Muscle layer of duodenum (tissue), 2 donors: Measurements from ENCODE around the gene NDUFB8.

Experiments used
- H3K27ac ChIP-seq: one replicate; pipeline ENCODE4 v1.7.0; 2013; ENCODE audit warnings: mild to moderate bottlenecking, low read length
- H3K27me3 ChIP-seq: one replicate; pipeline ENCODE4 v1.7.0; 2013; ENCODE audit warnings: low read depth, mild to moderate bottlenecking, control low read depth, low read length
- H3K36me3 ChIP-seq, 2 donors: one replicate each; pipeline ENCODE4 v1.7.0; 2013; ENCODE audit warnings: low read length in 2 of 2, control low read depth in 1 of 2, mild to moderate bottlenecking in 1 of 2; ENCODE audit not compliant: insufficient read depth in 2 of 2, control insufficient read depth in 1 of 2
- H3K4me1 ChIP-seq, 2 donors: one replicate each; pipeline ENCODE4 v1.7.0; 2013; ENCODE audit warnings: low read length in 2 of 2, mild to moderate bottlenecking in 2 of 2, control low read depth in 1 of 2, moderate library complexity in 1 of 2; ENCODE audit not compliant: insufficient read depth in 2 of 2, control insufficient read depth in 1 of 2
- H3K4me3 ChIP-seq, 2 donors: one replicate each; pipeline ENCODE4 v1.7.0; 2013; ENCODE audit warnings: low read length in 2 of 2, low read depth in 1 of 2, mild to moderate bottlenecking in 1 of 2
- H3K9me3 ChIP-seq, 2 donors: one replicate each; pipeline ENCODE4 v1.7.0; 2013; ENCODE audit warnings: low read length in 2 of 2, control low read depth in 1 of 2, mild to moderate bottlenecking in 1 of 2; ENCODE audit not compliant: control insufficient read depth in 1 of 2
- donor health status: healthy.

NDUFB8 gene

DNA sequence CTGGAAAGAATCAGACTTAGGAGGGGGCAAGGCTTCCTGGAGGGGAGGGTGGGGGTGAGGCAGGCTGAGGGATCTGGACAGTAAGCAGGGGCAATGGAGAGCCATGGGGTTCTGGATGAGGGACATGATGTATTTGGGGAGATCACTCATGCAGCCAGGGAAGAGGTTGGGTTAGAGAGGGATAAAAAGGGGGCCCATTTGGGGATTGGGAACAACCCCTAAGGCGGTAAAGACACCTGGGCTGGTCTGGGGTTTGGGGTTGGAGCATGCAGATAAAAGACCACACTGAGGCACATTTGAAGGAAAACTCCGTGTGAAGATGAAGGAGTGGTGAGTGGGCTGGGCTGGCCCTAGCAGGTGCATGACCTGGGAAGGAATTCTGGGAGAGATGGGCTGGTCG, 36.9 kb upstream of the NDUFB8 start:
- Histone ChIP-seq H3K4me1 (peaks cover 0 to 12% of the 10 kb centered on the region in 2 donors), H3K27ac (no peak overlapping the region), H3K9me3 (no peaks in the 10 kb centered on the region), H3K4me3 (no peak overlapping the region), H3K36me3 (no peaks in the 10 kb centered on the region), H3K27me3 (peaks cover 31% of the 10 kb centered on the region)

DNA sequence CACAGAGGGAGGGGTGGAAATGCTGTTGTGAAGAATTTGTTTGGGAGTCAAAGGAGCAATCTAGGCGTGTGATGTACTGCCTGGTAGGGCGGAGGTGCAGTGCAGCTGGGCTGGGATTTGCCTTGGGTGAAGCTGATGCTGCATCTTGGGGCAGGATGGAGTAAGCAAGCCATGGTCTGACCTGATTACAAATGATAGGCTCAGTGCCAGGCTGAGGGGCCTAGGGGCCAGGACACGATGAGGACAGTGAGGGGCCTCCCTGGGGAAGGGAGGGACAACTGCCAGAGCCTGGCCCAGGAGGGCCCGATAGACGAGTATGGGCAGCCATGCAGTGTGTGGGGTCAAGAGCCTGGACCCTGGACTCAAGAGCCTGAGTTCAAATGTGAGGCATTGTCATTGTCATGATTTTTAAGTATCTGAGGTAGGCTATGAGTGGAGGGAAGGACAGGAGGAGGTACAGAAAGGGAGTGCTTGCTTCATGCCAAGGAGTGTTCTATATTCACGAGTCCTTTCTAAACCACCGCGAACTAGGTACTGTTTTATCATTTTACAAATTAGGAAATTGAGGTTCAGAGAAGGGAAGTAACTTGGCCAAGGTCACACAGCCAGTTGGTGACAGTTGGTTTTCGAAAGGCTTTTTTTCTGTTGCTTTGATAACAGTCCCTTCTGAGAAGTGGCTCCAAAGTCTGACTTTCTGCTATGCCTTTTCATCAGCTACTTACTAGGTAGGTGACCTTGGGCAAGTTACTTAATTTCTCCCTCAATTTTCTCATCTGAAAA, 35.7 kb upstream of the NDUFB8 start:
- H3K9me3 ChIP-seq: no peaks in the 10 kb centered on the region
- peaks cover 33% of the 10 kb centered on the region for H3K27me3 ChIP-seq
- H3K4me1 ChIP-seq: peaks cover 0 to 12% of the 10 kb centered on the region in 2 donors
- no peak overlapping the region for H3K4me3 ChIP-seq
- H3K27ac ChIP-seq: no peak overlapping the region
- peaks cover 0 to 2% of the 10 kb centered on the region in 2 donors for H3K36me3 ChIP-seq

DNA sequence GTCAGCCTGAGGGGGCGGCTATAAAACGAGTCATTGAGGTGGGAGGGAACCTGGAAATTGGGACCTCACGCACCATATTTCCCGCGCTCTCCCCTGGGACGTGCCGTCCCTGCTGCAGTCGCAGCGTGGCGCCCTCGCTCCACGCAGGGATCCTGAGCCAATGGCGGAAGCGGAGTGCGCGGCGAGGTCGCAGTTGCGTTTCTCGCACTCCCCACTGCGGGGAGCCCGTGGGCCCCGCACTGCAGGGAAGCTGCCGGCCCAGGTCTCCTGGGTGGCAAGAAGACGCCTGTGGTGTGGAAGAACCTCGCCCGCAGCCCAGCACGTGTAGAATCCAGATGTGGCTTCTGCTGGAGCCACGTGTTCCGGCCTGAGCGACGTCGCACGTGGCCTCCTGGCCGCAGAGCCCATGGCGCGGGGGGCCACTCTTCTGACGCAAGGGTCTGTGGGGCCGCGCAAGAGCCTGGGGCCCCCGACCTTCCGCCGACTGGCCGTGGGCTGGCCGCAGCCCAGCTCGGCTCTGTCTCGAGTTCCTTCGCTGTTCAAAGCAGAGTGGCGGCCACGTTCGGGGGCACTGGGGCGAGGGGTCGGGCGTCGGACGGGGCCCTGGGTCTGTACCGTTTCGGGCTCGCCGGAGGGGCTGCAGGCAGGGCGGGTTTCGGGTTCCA, 32.5 kb upstream of the NDUFB8 start:
- Histone ChIP-seq H3K36me3 (peaks cover 6 to 9% of the 10 kb centered on the region in 2 donors), H3K9me3 (no peaks in the 10 kb centered on the region), H3K27me3 (peaks cover 15% of the 10 kb centered on the region), H3K4me1 (peaks cover 0 to 12% of the 10 kb centered on the region in 2 donors), H3K4me3 (peak overlapping the region in 1 of 2 donors; percentile 19), H3K27ac (no peak overlapping the region)

DNA sequence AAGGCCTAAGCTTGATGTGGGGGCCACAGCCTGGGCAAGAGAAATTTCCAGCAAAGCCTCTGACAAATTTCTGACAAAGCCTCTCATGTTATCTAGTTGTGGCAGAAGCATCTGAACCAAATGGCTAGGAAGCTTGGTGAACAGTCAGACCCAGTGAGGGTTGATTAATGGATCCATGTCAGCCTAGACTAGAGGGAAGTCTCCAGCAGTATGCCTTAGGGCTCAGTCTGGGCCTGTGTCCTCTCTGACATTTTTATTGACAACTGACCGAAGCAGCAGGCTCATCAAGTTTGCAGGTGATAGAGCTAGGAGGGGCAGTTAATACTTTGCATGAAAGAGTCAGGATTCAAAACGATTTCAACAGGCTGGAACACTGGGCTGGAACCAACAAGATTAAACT, 31.3 kb upstream of the NDUFB8 start:
- Histone ChIP-seq H3K27ac (no peak overlapping the region), H3K36me3 (peaks cover 11 to 19% of the 10 kb centered on the region in 2 donors), H3K4me3 (no peak overlapping the region), H3K4me1 (peaks cover 0 to 12% of the 10 kb centered on the region in 2 donors), H3K9me3 (no peaks in the 10 kb centered on the region), H3K27me3 (peaks cover 9% of the 10 kb centered on the region)

DNA sequence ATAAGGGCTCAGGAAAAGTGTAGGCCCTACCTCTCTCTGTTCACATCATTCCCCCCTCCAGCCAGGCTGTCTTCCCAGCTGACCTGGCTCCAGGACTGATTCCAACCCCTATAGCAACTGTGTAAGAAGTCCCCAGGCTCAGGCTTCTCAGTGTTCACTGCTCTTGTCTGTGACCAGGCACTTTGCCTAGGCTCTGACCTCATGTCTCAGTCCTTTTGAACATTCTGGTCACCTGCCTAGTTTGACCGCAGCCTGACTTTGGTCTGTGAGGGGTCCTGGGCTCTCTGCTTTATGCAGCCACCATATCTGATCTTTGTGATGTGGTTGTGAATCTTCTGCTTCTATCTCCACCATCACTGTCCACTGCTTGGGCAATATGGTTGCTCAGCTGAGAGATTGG, 30.6 kb upstream of the NDUFB8 start:
- Histone ChIP-seq H3K27me3 (peaks cover 7% of the 10 kb centered on the region), H3K4me1 (peaks cover 0 to 12% of the 10 kb centered on the region in 2 donors), H3K9me3 (no peaks in the 10 kb centered on the region), H3K4me3 (no peak overlapping the region), H3K36me3 (peaks cover 11 to 24% of the 10 kb centered on the region in 2 donors), H3K27ac (no peak overlapping the region)

DNA sequence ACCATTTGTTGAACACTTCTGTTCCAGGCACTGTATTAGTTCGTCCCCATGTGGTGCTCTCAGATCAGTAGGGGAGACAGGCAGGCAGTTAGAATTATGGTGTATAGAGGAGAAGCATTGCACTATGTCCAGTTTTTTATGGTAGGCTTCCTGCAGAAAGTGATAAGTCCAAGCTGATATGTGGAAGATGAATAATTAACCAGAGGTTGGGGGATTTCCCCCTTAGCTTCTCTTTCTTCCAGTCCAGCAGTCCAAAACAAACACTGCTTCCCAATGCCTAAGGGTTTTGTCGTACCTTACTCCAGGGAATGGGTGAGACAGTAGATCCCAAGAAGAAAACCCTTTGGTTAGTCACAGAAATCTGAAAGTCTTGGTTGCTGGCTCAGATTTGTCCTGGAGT, 25.2 kb upstream of the NDUFB8 start:
- no peaks in the 10 kb centered on the region for H3K27me3 ChIP-seq
- no peaks in the 10 kb centered on the region for H3K4me1 ChIP-seq
- H3K9me3 ChIP-seq: no peaks in the 10 kb centered on the region
- H3K36me3 ChIP-seq: peaks cover 15 to 32% of the 10 kb centered on the region in 2 donors
- H3K27ac ChIP-seq: no peak overlapping the region
- no peak overlapping the region for H3K4me3 ChIP-seq

DNA sequence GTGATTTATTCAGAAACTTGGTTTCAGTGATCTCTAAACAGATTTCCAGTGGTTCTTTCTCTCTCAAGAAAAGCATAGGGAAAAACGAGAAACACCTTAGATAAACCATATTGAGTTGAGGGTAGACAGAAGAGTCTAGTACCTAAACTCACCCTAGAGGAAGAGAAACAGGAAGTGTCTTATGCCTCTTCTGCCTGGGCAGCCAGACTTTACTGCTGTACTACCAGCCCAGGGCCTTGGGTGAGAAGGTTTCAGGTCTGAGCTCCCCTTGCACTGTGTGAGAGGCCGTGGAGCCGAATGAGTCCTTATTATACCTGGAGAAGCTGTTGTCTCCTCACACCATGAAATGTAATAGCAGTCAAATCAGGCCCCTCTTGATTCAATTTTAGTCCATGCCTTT, 24.3 kb upstream of the NDUFB8 start:
- H3K27ac ChIP-seq: no peak overlapping the region
- no peaks in the 10 kb centered on the region for H3K9me3 ChIP-seq
- H3K4me1 ChIP-seq: no peaks in the 10 kb centered on the region
- no peaks in the 10 kb centered on the region for H3K27me3 ChIP-seq
- H3K4me3 ChIP-seq: no peak overlapping the region
- peaks cover 24 to 40% of the 10 kb centered on the region in 2 donors for H3K36me3 ChIP-seq

DNA sequence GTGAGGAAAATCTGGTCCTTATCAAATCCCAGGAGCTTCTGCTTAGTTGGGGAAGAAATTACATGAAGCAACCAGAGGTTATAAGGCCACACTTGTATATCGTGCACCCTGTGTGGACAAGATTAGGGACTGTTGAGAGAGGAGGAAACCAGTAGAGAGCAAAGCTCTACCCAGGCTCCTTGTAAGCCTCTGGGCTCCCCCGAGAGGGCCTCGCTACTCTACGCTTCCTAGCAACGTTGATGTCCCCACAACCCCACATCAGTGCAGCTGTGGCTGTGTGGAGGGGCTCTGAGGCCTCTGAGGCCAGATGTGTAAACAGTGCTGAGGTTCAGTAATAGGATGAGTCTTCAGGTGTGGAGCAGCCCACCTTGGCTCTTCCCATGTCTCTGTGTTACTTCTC, 22.1 kb upstream of the NDUFB8 start:
- no peak overlapping the region for H3K27ac ChIP-seq
- H3K36me3 ChIP-seq: peaks cover 44 to 54% of the 10 kb centered on the region in 2 donors
- no peaks in the 10 kb centered on the region for H3K4me1 ChIP-seq
- H3K9me3 ChIP-seq: no peaks in the 10 kb centered on the region
- H3K27me3 ChIP-seq: no peaks in the 10 kb centered on the region
- H3K4me3 ChIP-seq: no peak overlapping the region

DNA sequence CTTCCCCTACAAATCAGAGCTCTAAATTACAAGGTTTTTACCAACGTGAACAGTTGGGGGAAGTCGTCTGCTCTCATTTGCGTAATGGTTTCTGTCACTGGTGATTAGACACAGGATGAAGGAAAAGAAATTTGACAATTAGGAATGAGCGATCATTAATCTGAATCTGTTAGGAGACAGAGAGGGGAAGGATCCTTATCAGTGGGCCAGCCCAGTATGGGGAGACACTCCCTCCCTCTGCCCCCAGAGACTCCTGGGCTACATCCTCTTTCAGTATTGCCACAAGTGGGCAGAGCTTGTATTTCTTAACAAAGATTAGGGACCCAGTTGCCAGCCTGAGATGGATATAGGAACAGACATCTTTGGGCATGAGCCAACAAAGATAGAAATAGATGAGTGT, 21.5 kb upstream of the NDUFB8 start:
- no peaks in the 10 kb centered on the region for H3K27me3 ChIP-seq
- H3K9me3 ChIP-seq: no peaks in the 10 kb centered on the region
- peaks cover 39 to 54% of the 10 kb centered on the region in 2 donors for H3K36me3 ChIP-seq
- H3K4me3 ChIP-seq: no peak overlapping the region
- no peak overlapping the region for H3K27ac ChIP-seq
- H3K4me1 ChIP-seq: no peaks in the 10 kb centered on the region

DNA sequence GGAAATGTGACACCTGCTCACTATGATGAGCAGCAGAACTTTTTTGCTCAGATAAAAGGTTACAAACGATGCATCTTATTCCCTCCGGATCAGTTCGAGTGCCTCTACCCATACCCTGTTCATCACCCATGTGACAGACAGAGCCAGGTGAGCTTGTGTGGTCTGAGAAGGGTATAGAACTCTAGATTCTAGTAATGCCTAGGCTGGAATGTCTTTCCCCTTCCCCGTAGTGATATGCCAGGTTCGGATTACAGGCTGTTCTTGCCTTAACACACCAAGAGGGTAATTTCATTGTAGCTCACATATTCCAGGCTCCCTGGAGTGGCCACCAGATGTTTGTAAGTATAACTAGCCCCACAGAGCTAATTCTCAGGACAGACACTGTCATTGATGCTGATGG, 15.3 kb upstream of the NDUFB8 start:
- H3K36me3 ChIP-seq: peaks cover 62 to 94% of the 10 kb centered on the region in 2 donors
- H3K9me3 ChIP-seq: no peaks in the 10 kb centered on the region
- H3K27ac ChIP-seq: no peak overlapping the region
- H3K4me1 ChIP-seq: no peaks in the 10 kb centered on the region
- H3K4me3 ChIP-seq: no peak overlapping the region
- H3K27me3 ChIP-seq: no peaks in the 10 kb centered on the region

DNA sequence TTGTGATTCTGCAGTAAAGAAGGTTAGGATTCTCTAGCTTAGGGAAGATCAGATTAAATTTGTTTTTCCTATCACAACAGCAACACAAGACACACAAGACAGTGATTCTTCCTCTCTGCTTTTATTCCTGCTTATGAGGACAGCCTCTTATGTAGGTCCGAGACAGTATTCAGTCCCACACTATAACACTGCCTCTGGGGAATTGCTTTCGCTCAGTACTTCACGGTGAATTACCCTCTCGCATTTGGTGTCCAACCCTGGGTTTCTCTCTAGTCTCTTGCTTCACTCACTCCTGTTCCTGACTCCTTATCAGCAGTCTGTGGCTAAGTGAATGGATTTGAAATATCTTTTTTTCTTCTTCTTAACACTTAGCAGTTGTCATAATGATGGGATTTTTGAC, 7.8 kb upstream of the NDUFB8 start:
- H3K27me3 ChIP-seq: no peaks in the 10 kb centered on the region
- H3K27ac ChIP-seq: no peak overlapping the region
- H3K4me3 ChIP-seq: no peak overlapping the region
- peaks cover 29 to 34% of the 10 kb centered on the region in 2 donors for H3K36me3 ChIP-seq
- no peaks in the 10 kb centered on the region for H3K9me3 ChIP-seq
- peaks cover 11 to 36% of the 10 kb centered on the region in 2 donors for H3K4me1 ChIP-seq
